HL-60 (cell line): Measurements from ENCODE around the gene MYH14.

Experiments used
- REST ChIP-seq: IDR thresholded peaks from 2 replicates; pipeline ENCODE4 v1.6.1; 2012; ENCODE audit warnings: low read depth; ENCODE audit not compliant: insufficient replicate concordance
- TF ChIP-seq, protein P1 (sequence below): IDR thresholded peaks from one replicate; pipeline ENCODE4 v1.5.1; 2011; ENCODE audit warnings: low read length, control low read depth, inconsistent platforms; ENCODE audit not compliant: insufficient read depth

DNA sequence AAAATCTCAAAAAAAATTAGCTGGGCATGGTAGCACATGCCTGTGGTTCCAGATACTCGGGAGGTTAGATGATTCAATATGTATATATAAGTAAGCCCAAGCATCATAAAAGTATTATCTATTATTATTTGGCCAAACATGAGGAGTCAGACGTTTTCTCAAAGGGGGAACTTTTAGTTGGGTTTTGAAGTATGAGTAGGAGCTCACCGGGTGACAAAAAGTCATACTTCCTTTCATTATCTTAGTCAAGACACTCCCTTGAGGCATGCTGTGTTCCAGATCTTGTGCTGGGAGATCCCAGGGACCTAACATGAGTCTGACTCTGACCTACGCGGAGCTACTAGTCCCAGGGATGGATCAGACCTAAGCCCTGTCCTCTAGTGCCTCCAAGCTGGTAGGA, 8.2 kb upstream of the MYH14 start:
- no peak for TF ChIP-seq REST
- TF ChIP-seq, protein P1, sequence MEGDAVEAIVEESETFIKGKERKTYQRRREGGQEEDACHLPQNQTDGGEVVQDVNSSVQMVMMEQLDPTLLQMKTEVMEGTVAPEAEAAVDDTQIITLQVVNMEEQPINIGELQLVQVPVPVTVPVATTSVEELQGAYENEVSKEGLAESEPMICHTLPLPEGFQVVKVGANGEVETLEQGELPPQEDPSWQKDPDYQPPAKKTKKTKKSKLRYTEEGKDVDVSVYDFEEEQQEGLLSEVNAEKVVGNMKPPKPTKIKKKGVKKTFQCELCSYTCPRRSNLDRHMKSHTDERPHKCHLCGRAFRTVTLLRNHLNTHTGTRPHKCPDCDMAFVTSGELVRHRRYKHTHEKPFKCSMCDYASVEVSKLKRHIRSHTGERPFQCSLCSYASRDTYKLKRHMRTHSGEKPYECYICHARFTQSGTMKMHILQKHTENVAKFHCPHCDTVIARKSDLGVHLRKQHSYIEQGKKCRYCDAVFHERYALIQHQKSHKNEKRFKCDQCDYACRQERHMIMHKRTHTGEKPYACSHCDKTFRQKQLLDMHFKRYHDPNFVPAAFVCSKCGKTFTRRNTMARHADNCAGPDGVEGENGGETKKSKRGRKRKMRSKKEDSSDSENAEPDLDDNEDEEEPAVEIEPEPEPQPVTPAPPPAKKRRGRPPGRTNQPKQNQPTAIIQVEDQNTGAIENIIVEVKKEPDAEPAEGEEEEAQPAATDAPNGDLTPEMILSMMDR = no peak
